GM12865 (cell line): ENCODE data around the gene CTDP1.

Source experiments
- DNase-seq: peaks from one replicate; pipeline ENCODE4 v3.0.0; 2010; ENCODE audit warnings: low read depth
- H3K4me3 ChIP-seq: 2 replicates; pipeline ENCODE4 v1.5.1; 2011; ENCODE audit warnings: mild to moderate bottlenecking, low read depth, low read length, control low read depth
- TF ChIP-seq, protein P1 (sequence below): IDR thresholded peaks from 2 replicates; pipeline ENCODE4 v1.5.1; 2011; ENCODE audit warnings: low read length, control low read depth, low read depth, inconsistent platforms; ENCODE audit not compliant: insufficient read depth; ENCODE audit errors: missing control alignments

CTDP1 gene

DNA sequence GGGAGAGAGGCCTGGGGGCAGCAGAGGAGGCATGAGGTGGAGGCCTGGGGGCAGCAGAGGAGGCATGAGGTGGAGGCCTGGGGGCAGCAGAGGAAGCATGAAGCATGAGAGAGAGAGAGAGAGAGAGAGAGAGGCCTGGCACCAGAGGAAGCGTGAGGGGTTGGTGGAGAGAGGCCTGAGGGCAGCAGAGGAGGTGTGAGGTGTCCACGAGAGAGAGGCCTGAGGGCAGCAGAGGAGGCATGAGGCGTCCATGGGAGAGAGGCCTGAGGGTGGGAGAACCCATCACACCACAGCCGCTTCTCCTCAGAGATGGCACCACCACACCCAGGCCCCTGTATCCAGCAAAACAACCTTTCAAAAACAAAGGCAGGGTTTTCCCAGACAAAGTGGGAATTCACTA is 62.5 kb downstream of the CTDP1 start:
- TF ChIP-seq, protein P1, sequence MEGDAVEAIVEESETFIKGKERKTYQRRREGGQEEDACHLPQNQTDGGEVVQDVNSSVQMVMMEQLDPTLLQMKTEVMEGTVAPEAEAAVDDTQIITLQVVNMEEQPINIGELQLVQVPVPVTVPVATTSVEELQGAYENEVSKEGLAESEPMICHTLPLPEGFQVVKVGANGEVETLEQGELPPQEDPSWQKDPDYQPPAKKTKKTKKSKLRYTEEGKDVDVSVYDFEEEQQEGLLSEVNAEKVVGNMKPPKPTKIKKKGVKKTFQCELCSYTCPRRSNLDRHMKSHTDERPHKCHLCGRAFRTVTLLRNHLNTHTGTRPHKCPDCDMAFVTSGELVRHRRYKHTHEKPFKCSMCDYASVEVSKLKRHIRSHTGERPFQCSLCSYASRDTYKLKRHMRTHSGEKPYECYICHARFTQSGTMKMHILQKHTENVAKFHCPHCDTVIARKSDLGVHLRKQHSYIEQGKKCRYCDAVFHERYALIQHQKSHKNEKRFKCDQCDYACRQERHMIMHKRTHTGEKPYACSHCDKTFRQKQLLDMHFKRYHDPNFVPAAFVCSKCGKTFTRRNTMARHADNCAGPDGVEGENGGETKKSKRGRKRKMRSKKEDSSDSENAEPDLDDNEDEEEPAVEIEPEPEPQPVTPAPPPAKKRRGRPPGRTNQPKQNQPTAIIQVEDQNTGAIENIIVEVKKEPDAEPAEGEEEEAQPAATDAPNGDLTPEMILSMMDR: no peak
- DNase-seq: no peak
- H3K4me3 ChIP-seq: no peak overlapping the region

DNA sequence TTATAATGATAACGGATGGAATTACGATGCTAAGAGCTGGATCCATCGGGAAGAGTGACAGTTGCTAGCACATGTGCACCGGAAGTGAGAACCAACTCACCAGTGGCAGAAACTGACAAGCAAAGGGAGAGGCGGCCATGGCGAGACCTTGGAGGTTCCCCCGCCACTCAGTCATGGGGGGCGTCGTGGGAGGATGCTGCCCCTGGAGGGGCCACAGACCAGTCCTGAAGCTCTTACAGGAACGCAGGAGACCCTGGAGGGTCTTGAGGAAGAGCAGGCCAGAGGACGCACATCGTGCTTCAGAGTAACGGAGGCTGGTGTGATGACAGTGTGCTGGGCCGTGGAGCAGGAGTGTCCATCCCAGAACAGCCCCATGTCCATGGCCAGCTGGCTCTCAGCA is 65.0 kb downstream of the CTDP1 start:
- TF ChIP-seq, protein P1: no peak
- DNase-seq: no peak
- no peak overlapping the region for H3K4me3 ChIP-seq

DNA sequence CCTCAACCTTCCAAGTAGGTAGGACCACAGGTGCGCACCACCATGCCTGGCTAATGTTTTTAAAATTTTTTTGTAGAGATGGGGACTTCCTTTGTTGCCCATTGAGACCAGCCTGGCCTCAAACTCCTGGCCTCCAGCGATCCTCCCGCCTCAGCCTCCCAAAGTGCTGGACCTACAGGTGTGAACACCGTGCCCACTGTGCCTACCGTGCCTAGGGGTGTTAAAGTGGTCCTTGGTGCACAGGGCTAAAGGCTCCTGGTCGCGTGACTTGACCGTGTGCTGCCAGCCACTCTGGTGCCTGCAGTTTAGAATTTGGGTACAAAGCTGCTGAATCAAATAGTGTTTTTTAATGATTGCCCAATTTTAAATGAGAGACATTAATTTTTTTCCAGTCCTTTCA is 67.1 kb downstream of the CTDP1 start:
- TF ChIP-seq, protein P1: no peak
- DNase-seq: no peak

DNA sequence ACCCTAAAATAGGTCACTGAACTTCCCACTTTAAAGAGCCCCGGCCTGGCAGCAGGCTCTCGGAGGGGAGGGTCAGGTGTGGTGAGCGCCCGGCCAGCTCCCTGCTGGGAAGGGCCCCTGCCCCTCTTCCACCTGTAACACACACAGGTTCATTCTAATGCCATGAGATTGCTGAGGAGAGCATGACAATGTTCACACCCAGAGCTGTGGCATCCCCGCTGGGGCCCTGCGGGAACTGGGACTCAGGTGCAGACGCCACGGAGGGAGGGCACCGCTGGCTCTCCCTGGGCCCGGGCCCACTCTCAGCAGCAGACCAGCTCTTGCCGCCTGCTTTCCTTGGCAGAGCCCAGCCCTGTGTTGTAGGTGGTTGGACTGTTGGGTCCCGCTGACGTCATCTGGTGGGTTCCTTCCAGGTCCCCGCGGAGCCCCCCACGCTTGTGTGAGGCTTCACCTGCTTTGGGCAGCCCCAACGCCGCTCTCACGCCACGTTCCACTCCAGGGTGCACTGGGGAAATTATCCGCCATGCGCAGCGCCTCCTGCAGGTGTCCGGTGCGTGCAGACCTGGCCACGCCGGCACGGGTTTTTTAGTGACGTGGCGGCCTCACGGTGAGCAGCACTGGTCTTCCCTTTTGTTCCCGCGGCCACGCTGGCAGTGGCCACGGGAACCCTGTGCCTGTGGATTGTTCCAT is 67.7 kb downstream of the CTDP1 start:
- no peak for DNase-seq
- no peak overlapping the region for H3K4me3 ChIP-seq
- TF ChIP-seq, protein P1: no peak

More for the DNA sequence above, 67.1 kb downstream of the CTDP1 start:
- H3K4me3 ChIP-seq: no peak overlapping the region

DNA sequence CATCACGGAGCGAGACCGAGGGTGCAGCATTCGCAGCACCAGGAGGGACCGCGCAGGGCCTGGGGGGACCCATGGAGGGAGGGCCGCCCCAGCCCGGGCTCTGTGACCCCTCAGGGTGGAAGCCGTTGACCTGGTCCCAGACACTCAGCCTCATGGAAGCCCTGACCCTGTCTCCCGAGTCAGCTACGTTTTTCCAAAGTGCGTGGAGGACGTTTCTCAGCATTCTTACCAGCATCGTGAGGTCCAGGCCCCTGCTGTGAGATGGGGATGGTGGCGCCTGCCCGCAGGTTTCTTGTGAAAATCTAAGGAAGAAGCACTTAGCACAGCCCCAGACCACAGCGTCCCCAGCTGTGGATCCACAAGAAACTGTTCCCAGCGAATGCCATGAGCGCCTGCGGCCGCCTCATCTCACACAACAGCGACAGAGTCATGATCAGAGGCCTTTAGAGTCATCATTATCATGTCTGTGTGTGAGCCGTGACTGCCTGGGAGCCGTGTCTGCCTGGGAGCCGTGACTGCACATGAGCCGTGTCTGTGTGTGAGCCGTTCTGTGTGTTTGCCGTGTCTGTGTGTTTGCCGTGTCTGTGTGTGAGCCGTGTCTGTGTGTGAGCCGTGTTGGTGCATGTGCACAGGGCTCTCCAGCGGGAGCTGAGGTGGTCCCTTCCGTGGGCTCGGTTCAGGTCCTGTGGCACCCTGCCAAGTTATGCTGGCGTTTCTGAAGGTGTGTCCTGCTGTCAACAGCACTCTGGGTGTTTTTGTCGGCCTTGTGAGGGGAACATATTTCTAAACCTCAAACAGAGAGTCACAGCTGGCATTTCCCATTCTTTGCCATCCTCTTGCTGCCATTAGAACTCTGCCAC is 68.9 kb downstream of the CTDP1 start:
- DNase-seq: no peak
- TF ChIP-seq, protein P1: no peak
- no peak overlapping the region for H3K4me3 ChIP-seq

DNA sequence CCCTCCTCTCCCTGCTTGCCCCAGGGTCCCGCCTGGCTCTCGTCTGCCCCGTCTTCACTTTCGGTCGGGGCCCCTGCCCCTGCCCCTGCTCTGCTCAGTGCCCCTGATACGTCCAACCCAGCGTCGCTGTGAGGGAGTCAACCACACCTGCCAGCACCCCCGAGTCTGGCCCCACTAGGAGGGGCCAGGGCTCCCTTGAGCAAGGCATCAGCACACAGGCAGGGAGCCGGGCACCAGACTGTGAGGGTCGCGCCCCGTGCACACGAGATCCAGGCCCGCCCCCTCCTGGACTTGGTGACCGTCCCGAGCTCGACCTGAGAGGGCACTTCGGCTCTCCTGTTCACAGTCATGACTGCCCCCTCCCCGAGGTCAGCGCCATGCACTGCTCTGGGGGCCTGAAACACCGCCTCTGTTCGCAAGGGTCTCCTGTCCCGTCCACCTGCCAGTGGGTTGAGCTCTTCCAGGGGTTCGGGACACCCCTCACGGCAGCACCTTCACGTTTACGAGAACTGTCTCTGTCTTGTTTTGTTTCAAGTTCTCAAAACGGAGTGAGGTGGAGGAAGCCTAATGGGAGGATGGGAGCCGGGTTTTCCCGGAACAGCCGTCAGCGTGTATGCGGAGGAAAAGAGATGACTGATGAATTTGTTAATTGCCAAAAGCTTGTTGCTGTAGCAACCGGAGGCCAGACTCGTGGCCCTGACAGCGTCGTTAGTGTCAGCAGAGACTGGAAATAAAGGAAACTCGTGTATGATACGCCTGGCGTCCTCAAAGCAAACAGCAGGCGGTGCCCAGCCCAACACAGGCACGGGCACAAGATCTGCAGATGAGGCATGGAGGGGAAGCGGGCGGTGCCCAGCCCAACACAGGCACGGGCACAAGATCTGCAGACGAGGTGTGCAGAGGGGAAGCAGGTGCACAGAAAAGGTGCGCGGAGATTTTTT is 69.9 kb downstream of the CTDP1 start:
- no peak overlapping the region for H3K4me3 ChIP-seq
- DNase-seq: no peak
- TF ChIP-seq, protein P1: no peak
